NK-92 treated with Interleukin-12 subunit alpha and Interleukin-12 subunit beta, amount 100 ng/mL, for 24 hours (cell line): ENCODE results near the gene PAQR8.
A peak's percentile ranks its signal among the peaks of the same experiment; 100 is the strongest.

Experiments
- DNase-seq: peaks from one replicate; lab custom pipeline; 2025; lab: John Stamatoyannopoulos, UW

Gene PAQR8

DNA sequence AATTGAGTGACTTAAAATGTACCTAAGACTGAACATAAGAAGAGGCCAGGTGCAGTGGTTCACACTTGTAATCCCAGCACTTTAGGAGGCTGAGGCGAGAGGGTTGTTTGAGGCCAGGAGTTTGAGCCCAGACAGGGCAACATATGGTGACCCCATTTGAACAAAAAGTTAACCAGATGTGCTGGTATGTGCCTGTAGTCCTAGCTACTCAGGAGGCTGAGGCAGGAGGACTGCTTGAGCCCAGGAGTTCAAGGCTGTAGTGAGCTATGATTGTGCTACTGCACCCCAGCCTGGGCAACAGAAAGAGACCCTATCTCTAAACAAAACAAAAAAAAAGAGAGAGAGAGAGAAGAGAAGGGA, 10.1 kb upstream of the PAQR8 start:
- DNase-seq, result no peak

DNA sequence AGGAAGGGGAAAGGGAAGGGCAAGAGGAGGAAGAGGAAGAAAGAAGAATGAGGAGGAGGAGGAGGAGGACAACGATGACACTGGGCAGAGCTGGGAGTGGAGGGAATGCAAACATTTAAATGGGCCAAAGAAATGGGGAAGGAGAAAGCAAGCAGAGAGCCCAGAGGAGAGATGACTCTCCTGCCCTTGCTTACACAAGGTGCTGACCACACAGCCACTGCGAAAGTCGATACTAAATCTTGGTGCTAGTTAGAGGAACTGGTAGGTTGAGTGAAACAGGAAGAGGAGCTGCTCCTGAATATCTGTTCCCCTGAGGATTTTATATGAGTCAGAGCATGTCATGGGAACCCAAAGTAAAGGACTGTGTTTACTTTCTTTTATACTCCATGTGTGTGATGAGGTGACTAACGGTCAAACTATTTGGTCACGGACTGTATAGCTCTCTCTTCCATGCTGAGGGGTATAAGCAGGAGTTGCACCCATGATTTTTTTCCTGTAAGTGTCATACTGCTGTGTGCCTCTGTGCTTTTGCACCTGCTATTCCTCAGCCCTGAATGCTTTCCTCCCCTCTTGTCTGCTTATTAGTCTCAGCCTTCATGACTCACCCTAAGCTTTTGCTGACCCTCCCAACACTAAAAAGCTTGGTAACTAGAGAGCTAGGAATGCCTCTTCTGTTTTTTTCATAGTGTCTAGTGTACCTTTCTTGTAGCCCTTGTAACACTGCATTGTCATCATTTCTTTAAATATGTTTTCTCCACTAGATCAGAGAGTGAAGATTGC, 9.5 kb upstream of the PAQR8 start:
- no peak for DNase-seq

- no peak for DNase-seq
These were observed 5.9 kb upstream of the PAQR8 start for GRCh38 chr6:52356017-52356416.

DNA sequence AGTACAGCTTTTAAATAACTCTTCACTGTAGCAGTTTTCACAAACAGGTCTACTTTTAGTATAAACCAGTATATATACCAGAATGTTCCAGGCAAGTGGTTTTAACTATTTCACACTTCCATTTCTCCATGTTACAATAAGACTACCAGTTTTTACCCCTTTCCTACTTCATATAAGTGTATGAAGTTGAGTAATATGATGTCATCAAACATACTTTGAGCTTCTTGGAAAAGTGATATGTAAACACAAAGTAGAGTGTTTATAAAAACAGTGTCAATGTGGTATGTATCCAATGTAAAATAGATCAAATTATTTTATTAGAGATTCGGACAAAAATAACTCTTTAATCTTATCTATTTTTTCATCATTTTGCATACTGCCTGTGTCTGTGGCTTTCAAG, 2.5 kb upstream of the PAQR8 start:
- DNase-seq, result no peak

DNA sequence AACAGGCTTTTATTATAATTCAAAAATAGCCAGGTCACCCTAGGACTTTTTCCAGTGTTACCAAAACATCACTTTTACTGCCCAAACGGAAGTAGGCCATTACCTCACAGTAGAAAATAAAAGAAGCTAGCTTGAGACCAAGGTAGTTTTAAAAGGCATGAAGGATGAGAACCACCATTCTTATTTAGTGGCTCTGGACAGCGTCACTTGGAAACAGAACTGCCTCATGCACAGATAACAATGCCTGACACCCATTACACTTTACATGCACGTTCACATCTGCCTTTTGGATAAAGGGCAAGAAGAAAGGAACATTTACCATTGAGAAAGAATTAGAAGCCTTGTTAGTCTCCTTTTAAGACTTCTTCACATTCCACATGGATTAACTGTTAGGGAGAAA, 1.9 kb upstream of the PAQR8 start:
- no peak for DNase-seq

- no peak for DNase-seq
These were observed 1.1 kb upstream of the PAQR8 start for GRCh38 chr6:52360601-52361413.

GRCh38 chr6:52361414-52361944, 472 bp upstream of the PAQR8 start:
- DNase-seq, result no peak

DNA sequence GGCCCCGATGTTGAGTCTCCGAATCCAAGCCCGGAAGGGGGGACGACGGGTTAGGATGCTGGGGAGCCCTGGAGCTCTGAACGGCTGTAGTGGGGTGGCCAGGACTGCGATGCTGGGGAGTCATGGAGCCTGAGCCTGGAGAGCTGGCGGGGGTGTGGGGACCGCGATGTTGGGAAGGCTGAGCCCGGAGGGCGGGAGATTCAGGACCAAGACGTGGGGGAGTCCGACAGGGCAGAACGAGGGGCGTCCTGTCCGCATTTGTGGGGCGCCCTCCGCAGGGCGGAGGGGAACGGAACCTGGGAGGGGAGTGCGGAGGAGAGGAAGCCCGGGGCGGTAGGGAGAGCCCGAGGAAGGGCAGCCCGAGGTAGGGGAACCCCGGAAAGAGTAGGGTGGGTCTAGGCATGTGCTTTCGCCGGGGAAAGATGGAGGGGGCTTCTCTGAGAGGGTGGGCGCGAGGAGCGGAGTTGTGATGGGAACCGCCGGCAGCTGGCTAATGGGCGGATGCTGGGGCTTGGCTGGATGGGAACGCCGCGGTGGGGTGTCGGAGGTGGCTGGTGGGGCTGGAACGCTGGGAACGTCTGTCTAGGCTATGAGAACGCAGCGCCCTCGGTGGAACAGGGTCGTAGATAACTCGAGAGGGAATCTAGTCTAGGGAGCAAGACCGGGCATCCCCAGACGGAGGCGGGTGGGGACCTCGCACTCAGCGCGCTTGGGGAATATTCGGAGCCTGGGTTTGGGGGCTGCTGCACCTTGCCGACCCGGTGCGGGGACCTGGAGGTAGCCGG, 684 bp downstream of the PAQR8 start:
- DNase-seq, result peak; percentile 36

DNA sequence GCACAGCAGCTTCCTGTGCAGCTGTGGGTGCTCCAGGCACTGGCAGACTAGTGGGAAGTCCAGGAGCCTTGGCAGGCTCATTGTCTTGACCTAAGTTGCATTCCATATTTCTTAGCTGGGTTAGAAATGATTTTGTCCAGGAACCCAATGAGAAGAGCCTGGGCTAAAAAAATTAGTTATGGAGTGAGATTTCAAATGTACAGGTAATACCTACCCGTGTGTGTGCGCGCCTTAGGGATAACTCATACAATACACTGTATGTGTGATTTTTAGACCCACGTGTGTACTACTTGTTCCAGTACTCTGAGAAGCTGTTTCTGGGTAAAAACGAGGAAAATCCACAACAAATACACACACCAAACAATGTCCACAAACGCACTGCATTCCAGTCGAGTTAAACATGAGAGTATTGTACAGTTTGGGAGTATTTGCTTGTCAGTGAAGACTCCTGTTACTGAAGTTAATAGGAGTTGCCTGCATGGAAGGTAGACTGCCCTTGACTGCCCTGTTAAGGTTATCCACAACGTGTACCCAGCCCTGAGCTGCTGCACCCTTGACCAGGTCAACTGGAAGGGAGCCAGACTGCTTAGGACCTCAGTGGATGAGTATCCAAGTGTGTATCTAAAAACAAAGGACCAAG, 1.4 kb downstream of the PAQR8 start:
- DNase-seq, result no peak

GRCh38 chr6:52364480-52365166, 2.7 kb downstream of the PAQR8 start:
- no peak for DNase-seq

DNA sequence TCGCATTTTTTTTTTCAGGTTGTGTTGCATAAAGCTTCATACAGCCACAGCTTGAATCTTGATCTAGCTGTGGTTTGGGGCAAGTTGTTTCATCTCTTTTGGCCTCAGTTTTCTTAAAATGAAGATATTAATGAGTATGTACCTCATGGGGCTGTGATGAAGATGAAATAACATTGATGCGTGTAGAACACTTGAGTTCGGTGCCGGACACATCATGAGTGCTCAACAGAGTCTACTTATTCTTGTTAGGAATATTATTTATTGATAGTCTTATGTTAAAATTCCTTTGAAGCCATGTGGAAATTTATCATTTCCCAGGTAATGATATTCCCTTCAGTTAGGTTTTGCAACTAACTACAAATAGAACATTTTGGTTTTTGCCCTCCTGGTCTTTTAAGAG, 3.4 kb downstream of the PAQR8 start:
- DNase-seq, result no peak

- no peak for DNase-seq
These were observed 4.1 kb downstream of the PAQR8 start for GRCh38 chr6:52365866-52366540.

DNA sequence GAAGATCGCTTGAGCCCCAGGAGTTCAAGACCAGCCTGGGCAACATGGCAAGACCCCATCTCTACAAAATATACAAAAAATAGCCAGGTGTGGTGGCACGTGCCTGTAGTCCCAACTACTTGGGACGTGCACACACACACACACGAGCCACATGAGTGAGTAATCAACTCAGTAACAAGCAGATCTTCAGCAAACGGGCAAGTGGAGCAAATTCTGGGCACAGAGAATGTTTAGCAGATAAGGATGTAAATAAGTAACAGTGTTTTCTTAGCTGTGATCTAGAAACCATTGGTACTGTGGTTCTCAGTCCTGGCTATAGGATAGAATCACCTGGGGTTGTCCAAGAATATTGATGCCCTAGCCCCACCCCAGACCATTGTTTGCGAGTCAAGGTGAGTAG, 6.1 kb downstream of the PAQR8 start:
- DNase-seq, result no peak

- no peak for DNase-seq
These were observed 7.3 kb downstream of the PAQR8 start for GRCh38 chr6:52369234-52369633.

DNA sequence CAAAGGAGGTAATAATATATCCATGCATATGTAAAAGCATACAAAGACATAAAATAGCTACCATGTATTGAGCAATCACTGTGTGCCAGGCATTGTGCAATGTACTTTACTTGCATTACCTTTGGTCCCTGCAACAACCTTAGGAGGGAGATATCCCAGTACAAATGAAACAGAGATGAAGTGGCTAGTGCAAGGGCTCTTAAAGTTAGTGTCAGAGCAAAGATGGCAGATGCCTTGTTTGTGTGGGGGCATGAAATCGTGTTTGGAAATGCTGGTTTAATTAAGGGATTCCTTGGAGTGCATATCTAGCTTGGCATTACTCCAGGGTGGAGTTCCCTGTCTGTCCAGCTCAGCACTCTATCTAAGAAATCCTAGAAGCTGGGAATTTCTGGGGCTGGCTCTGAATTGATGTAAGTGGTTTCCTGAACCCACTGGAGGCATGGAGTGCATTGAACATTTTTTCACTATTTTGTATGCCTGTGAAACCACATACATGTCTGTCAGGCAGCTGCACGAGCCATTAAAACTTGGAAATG, 9.8 kb downstream of the PAQR8 start:
- no peak for DNase-seq

DNA sequence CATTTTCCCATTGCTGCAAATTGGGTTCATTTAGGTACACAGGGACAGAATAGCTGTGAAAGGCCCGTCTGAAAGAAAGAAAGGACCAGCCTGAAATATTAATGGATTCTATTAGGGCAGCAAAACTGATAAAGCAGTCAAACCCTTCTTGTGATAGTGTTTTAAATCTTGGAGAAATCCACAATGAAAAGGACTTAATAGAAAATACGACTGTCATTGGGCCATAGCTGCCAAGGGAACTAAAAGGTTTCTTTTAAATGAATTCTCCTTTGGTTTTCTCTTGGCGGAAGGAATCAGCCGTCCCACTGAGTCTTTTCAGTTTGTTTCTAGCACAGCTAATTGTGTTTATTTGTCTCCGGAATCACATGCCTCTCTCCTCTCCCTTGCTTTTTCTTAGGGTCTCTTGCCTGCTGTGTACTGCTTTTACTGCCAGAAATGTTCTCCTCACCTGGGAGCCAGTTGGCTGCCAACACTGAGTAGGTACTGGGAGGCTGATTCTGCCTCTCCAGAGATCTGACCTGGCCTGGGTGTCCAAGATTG, 11.3 kb downstream of the PAQR8 start:
- DNase-seq, result no peak

- no peak for DNase-seq
These were observed 12.3 kb downstream of the PAQR8 start for GRCh38 chr6:52374247-52374646.

DNA sequence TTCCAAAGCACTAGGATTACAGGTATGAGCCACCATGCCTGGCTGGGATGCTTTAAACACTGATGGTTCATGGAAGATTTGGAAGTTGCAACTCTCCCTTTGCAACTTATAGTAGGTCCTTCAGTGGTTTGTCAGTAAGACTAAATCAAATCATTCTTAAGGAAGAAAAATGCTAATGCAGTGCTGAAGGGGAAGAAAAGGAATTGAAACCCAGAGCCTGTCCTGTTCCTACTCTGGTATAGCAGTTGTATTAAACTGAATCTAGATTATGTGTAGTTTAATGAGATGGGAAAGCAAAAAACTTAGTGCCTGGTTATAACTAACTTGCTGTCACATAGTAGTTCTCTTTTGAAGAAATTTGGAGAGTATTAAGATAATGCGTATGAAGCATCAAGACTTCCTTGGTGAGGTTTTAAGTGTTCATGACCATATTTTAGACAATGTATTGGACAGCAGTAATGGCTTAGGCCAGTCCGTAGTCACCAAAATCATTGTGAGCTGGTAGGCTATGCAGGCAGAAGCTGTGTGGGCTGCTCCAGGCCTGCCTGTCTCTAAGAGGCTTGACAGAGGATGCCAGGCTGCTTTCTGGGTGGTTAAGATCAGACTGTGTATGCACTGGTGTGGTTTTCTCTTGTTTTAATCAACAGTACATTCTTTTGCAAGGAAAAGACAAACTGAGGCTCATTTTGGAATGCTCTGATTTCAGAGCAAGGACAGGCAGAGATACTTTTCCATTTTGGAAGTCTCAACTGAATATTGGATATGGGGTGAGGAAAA, 14.0 kb downstream of the PAQR8 start:
- DNase-seq, result no peak

DNA sequence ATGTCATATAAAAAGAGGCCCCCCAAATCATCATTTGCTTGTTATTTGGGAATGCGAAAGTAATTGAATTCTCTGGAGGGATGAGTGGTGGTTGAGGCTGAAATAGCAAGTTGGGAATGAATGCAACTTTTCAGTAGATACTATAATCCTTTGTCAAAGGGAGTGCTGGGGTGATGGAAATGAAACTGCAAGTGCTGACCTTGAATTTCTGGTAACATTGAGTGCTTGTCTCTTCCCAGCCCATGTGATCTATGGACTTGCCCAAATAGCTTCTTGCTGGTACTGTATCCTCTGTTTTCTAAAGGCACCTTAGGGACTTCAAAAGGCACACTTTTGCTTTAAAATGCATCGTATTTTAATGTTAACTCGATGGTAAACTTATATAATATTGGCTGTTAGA, 14.8 kb downstream of the PAQR8 start:
- no peak for DNase-seq
